Right lobe of liver (tissue), 4 donors: Measurements from ENCODE around the gene NXPE4.

Experiments used
- CTCF ChIP-seq, 4 donors: fragments of 200-600 bp in 3 of 4; fragments of 450-650 bp in 1 of 4; IDR thresholded peaks; one replicate each; pipeline versions ENCODE4 v1.5.1 to v1.8.0; 2016 to 2022; ENCODE audit warnings: antibody characterized with exemption in 4 of 4, mild to moderate bottlenecking in 2 of 4
- POLR2A ChIP-seq: fragments of 450-650 bp; IDR thresholded peaks from one replicate; pipeline ENCODE4 v1.6.1; 2017; ENCODE audit warnings: antibody characterized with exemption, mild to moderate bottlenecking
- donor health status: DM: no; HTN: no; CAD: no.
- donor health status: DM: no; HTN: no; CAD: no.
- donor health status: DM: no; HTN: yes; CAD: no.

GRCh38 chr11:114586797-114587196, 8.8 kb downstream of the NXPE4 start:
- TF ChIP-seq CTCF (IDR thresholded peaks at IDR 0.05) (no peak), POLR2A (no peak)
